Retinal pigment epithelial cell (primary cell): Measurements from ENCODE around the gene FMN2.
"Not testable (repeated sequence)": the region's sequence is repeated elsewhere in the genome, so short reads cannot be mapped to it uniquely, and the experiment has no call there.

ENCODE experiments used
- DNase-seq: peaks from one replicate; pipeline ENCODE4 v3.0.0-alpha.2; 2010; ENCODE audit warnings: low read depth
- H3K4me3 ChIP-seq: 2 replicates; pipeline ENCODE4 v1.5.1; 2011; ENCODE audit warnings: mild to moderate bottlenecking, low read length, control low read depth, moderate library complexity
- CTCF ChIP-seq: conservative IDR thresholded peaks from 2 replicates; pipeline ENCODE4 v1.5.1; 2011; ENCODE audit warnings: low read depth, low read length, control low read depth, inconsistent platforms

FMN2 gene

GRCh38 chr1:240171907-240172306 lies 80.2 kb downstream of the FMN2 start:
- no peak for TF ChIP-seq CTCF

GRCh38 chr1:240173836-240174235 lies 82.2 kb downstream of the FMN2 start:
- H3K4me3 ChIP-seq = no peak overlapping the region
- DNase-seq = no peak
- no peak for TF ChIP-seq CTCF

More at GRCh38 chr1:240171907-240172306, 80.2 kb downstream of the FMN2 start:
- no peak overlapping the region for H3K4me3 ChIP-seq
- no peak for DNase-seq

- H3K4me3 ChIP-seq = no peak overlapping the region
- no peak for DNase-seq
- TF ChIP-seq CTCF = no peak
These were observed 83.1 kb downstream of the FMN2 start for GRCh38 chr1:240174734-240175133.

GRCh38 chr1:240178366-240178765 lies 86.7 kb downstream of the FMN2 start:
- H3K4me3 ChIP-seq = no peak overlapping the region
- DNase-seq = no peak
- no peak for TF ChIP-seq CTCF

GRCh38 chr1:240184682-240185081 lies 93.0 kb downstream of the FMN2 start:
- not testable (repeated sequence) for DNase-seq, H3K4me3 ChIP-seq

- DNase-seq = no peak
- no peak overlapping the region for H3K4me3 ChIP-seq
- no peak for TF ChIP-seq CTCF
These were observed 96.5 kb downstream of the FMN2 start for GRCh38 chr1:240188139-240188538.

GRCh38 chr1:240189386-240189989 lies 97.8 kb downstream of the FMN2 start:
- DNase-seq = no peak
- TF ChIP-seq CTCF = peak; percentile 85
- H3K4me3 ChIP-seq = no peak overlapping the region
